WTC11 (cell line): ENCODE results near the gene PXMP2. TPM values are rescaled to one million over a fixed set of nuclear protein-coding genes. Genes with fewer than 3 reads are reported as not detected.

Experiments
- ATAC-seq: fragments of 200-7000 bp; cut with Tn5 transposase; 2 replicates; pipeline ENCODE4 v1.10.0; 2021; ENCODE audit warnings: mild to moderate bottlenecking, moderate library complexity
- CTCF ChIA-PET: fragments of 300-600 bp; sonication (Branson Sonifier 250); formaldehyde crosslinking; loops from one replicate; lab custom pipeline; 2021; ENCODE audit warnings: antibody characterized with exemption; lab: Charles Lee
- POLR2A ChIA-PET: fragments of 350-600 bp; sonication (Branson Sonifier 250); formaldehyde crosslinking; loops from one replicate; lab custom pipeline; 2021; ENCODE audit warnings: antibody characterized with exemption; lab: Charles Lee
- DNase-seq: peaks from one replicate; pipeline ENCODE4 v3.0.0; 2021; ENCODE audit warnings: low spot score
- H3K27ac Mint-ChIP-seq: 2 replicates; pipeline ENCODE4 v1.8.0; 2021; ENCODE audit warnings: mixed read lengths
- H3K27me3 Mint-ChIP-seq: 2 replicates; pipeline ENCODE4 v1.8.0; 2021; ENCODE audit warnings: low read depth, mild to moderate bottlenecking, moderate library complexity, mixed read lengths
- H3K36me3 Mint-ChIP-seq: 2 replicates; pipeline ENCODE4 v1.8.0; 2021; ENCODE audit warnings: mixed read lengths
- H3K4me1 Mint-ChIP-seq: 2 replicates; pipeline ENCODE4 v1.8.0; 2022; ENCODE audit warnings: mixed read lengths
- H3K4me3 Mint-ChIP-seq: 2 replicates; pipeline ENCODE4 v1.8.0; 2021; ENCODE audit warnings: mild to moderate bottlenecking, moderate library complexity, mixed read lengths
- H3K9me3 Mint-ChIP-seq: 2 replicates; pipeline ENCODE4 v1.8.0; 2021; ENCODE audit warnings: mixed read lengths
- ATF6 ChIP-seq: sonication (generic); formaldehyde crosslinking; IDR thresholded peaks from 2 replicates; pipeline ENCODE4 v1.8.1; 2023; ENCODE audit warnings: mild to moderate bottlenecking, missing genetic modification reagents
- CREB1 ChIP-seq: sonication (generic); formaldehyde crosslinking; IDR thresholded peaks from 2 replicates; pipeline ENCODE4 v1.8.0; 2023; ENCODE audit warnings: mild to moderate bottlenecking, missing genetic modification reagents
- EMX1 ChIP-seq: fragments of 250-450 bp; sonication (Bioruptor Pico); IDR thresholded peaks from 2 replicates; pipeline ENCODE4 v1.8.0; 2021; ENCODE audit warnings: mild to moderate bottlenecking
- FOXJ3 ChIP-seq: sonication (generic); formaldehyde crosslinking; IDR thresholded peaks from 2 replicates; pipeline ENCODE4 v1.9.0; 2021; ENCODE audit warnings: missing genetic modification reagents, mild to moderate bottlenecking, borderline replicate concordance
- IRF2 ChIP-seq: sonication (generic); formaldehyde crosslinking; IDR thresholded peaks from 2 replicates; pipeline ENCODE4 v1.8.0; 2022; ENCODE audit warnings: low read depth, missing genetic modification reagents, borderline replicate concordance
- MXD4 ChIP-seq: fragments of 250-450 bp; sonication (Bioruptor Pico); IDR thresholded peaks from 2 replicates; pipeline ENCODE4 v1.8.0; 2021; ENCODE audit warnings: mild to moderate bottlenecking, moderate library complexity, borderline replicate concordance
- NR3C1 ChIP-seq: sonication (generic); formaldehyde crosslinking; conservative IDR thresholded peaks from 2 replicates; pipeline ENCODE4 v1.8.1; 2023; ENCODE audit warnings: low read depth, mild to moderate bottlenecking, missing genetic modification reagents
- PRDM15 ChIP-seq: sonication (generic); formaldehyde crosslinking; IDR thresholded peaks from 2 replicates; pipeline ENCODE4 v1.8.0; 2022; ENCODE audit warnings: missing genetic modification reagents
- PREB ChIP-seq: sonication (generic); formaldehyde crosslinking; IDR thresholded peaks from 2 replicates; pipeline ENCODE4 v1.8.1; 2022; ENCODE audit warnings: mild to moderate bottlenecking, missing genetic modification reagents, moderate library complexity, borderline replicate concordance
- RELA ChIP-seq: sonication (generic); formaldehyde crosslinking; IDR thresholded peaks from 2 replicates; pipeline ENCODE4 v1.8.1; 2022; ENCODE audit warnings: missing genetic modification reagents, mild to moderate bottlenecking, borderline replicate concordance
- SMAD3 ChIP-seq: sonication (generic); formaldehyde crosslinking; IDR thresholded peaks from 2 replicates; pipeline ENCODE4 v1.8.0; 2022; ENCODE audit warnings: missing genetic modification reagents, mild to moderate bottlenecking, borderline replicate concordance
- TEAD1 ChIP-seq: sonication (generic); formaldehyde crosslinking; IDR thresholded peaks from 2 replicates; pipeline ENCODE4 v1.8.0; 2022; ENCODE audit warnings: mild to moderate bottlenecking, missing genetic modification reagents
- ZBTB43 ChIP-seq: sonication (generic); formaldehyde crosslinking; IDR thresholded peaks from 2 replicates; pipeline ENCODE4 v1.8.1; 2023; ENCODE audit warnings: mild to moderate bottlenecking, missing genetic modification reagents
- ZNF219 ChIP-seq: sonication (generic); formaldehyde crosslinking; IDR thresholded peaks from 2 replicates; pipeline ENCODE4 v1.8.0; 2023; ENCODE audit warnings: missing genetic modification reagents, mild to moderate bottlenecking, borderline replicate concordance
- total RNA-seq: library from RNA; stranded (reverse); gene quantifications from 3 replicates; pipeline ENCODE4 v1.2.3, GENCODE V29; 2021

Gene PXMP2
- total RNA-seq, 1 experiment from 2014 or later: 12.6 TPM

- TF ChIP-seq IRF2 (no peak), PRDM15 (no peak), RELA (CRISPR knock-in tag) (no peak), ZBTB43 (CRISPR knock-in tag) (no peak), ZNF219 (no peak), TEAD1 (CRISPR knock-in tag) (no peak)
These were observed 22.3 kb upstream of the PXMP2 start (continued) for GRCh38 chr12:132665149-132665491.

GRCh38 chr12:132665794-132666193, 21.6 kb upstream of the PXMP2 start:
- H3K27ac Mint-ChIP-seq: no peak overlapping the region
- H3K27me3 Mint-ChIP-seq: no peaks in the 10 kb centered on the region
- CTCF ChIA-PET: no interaction called here
- H3K4me3 Mint-ChIP-seq: no peak overlapping the region
- TF ChIP-seq NR3C1 (no peak), CREB1 (CRISPR knock-in tag) (no peak), FOXJ3 (CRISPR knock-in tag) (no peak)
- TF ChIP-seq, all 79 proteins: peak for 0
- H3K36me3 Mint-ChIP-seq: peaks cover 86% of the 10 kb centered on the region
- ATAC-seq: no peak
- no peaks in the 10 kb centered on the region for H3K9me3 Mint-ChIP-seq
- POLR2A ChIA-PET: no interaction called here
- H3K4me1 Mint-ChIP-seq: no peaks in the 10 kb centered on the region
- no peak for DNase-seq

- ATAC-seq (no peak), DNase-seq (no peak)
- Mint-ChIP-seq H3K36me3 (peaks cover 83% of the 10 kb centered on the region), H3K9me3 (no peaks in the 10 kb centered on the region), H3K27ac (no peak overlapping the region), H3K27me3 (no peaks in the 10 kb centered on the region), H3K4me1 (no peaks in the 10 kb centered on the region), H3K4me3 (no peak overlapping the region)
- ChIA-PET POLR2A (no interaction called here), CTCF (no interaction called here)
- TF ChIP-seq SMAD3 (CRISPR knock-in tag): no peak
- TF ChIP-seq ATF6 (CRISPR knock-in tag): no peak
- no peak for TF ChIP-seq EMX1
- no peak for TF ChIP-seq PREB (CRISPR knock-in tag)
- TF ChIP-seq MXD4 (CRISPR knock-in tag): no peak
These were observed 18.9 kb upstream of the PXMP2 start for GRCh38 chr12:132668191-132669088.
